NAMALWA (cell line): ENCODE results near the gene NLRP7.

ENCODE experiments used
- DNase-seq: peaks from one replicate; pipeline ENCODE4 v3.0.0-alpha.2; 2015; ENCODE audit warnings: low spot score

NLRP7 gene

DNA sequence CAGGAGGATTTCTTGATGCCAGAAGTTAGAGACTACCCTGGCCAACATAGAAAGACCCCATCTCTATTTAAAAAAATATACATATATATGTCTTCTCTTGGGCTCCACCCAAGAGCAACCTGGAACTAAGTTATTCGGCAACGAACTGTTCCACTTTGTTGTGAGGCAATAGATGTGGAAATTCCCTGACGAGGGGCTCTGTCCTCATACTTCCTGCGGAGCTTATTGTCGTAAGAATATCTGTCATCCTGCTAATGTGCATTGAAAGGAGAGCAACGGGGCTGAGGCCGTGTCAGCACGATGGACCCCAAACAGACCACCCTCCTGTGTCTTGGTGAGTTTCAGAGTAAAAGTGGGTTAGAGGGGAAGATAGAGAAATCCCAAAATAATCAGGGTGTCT is 73.3 kb downstream of the NLRP7 start, which contains the start of gene FCAR:
Gene FCAR (plus strand): TSS at position 246 of the 400 bp plus-strand sequence. CDS start 55 bp downstream, at position 301.
- no peak for DNase-seq
